ENCODE measurements around the gene COL17A1. TPM values are rescaled to one million over a fixed set of nuclear protein-coding genes. Genes with fewer than 3 reads are reported as not detected.

COL17A1 gene
- total RNA-seq, 1 experiment from 2014 or later, result 3.2 TPM

- no peak for DNase-seq (ENCODE audit: low read depth)
Observed at GRCh38 chr10:104053201-104053600, 32.5 kb downstream of the COL17A1 start.

- DNase-seq (ENCODE audit: low read depth), result no peak
Observed at GRCh38 chr10:104052431-104052830, 33.2 kb downstream of the COL17A1 start.

GRCh38 chr10:104049504-104050250 lies 36.0 kb downstream of the COL17A1 start:
- DNase-seq (ENCODE audit: low read depth), result peak; percentile 95

DNA sequence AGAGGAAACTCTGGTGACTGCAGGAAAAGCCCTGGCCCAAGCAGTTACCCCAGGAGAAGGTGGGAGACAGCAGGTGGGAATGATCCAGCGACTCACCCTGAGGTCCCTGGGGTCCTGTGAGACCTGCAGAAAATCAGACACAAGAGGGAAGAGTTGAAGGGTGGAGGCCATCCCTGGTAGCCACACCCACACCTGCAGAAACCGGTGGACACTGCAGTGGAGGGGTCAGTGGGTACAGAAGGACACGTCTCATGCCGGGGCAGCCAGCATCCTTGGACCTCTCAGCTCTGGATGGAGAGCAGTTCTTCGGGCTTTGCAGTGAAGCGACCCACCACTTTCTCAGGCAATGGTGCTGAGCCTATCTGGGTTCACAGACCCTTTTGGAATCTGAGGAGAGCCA lies 39.0 kb downstream of the COL17A1 start:
- no peak for DNase-seq (ENCODE audit: low read depth)

GRCh38 chr10:104045151-104046089 lies 40.3 kb downstream of the COL17A1 start:
- DNase-seq (ENCODE audit: low read depth), result peak; percentile 74

GRCh38 chr10:104043854-104044253 lies 41.8 kb downstream of the COL17A1 start:
- DNase-seq (ENCODE audit: low read depth), result no peak

GRCh38 chr10:104043185-104043830 lies 42.4 kb downstream of the COL17A1 start:
- no peak for DNase-seq (ENCODE audit: low read depth)

- DNase-seq (ENCODE audit: low read depth), result no peak
Observed at GRCh38 chr10:104041891-104042535, 43.7 kb downstream of the COL17A1 start.

GRCh38 chr10:104040862-104041789 lies 44.6 kb downstream of the COL17A1 start:
- no peak for DNase-seq (ENCODE audit: low read depth)

- DNase-seq (ENCODE audit: low read depth), result no peak
Observed at GRCh38 chr10:104040382-104040781, 45.3 kb downstream of the COL17A1 start.

- DNase-seq (ENCODE audit: low read depth), result no peak
Observed at GRCh38 chr10:104038958-104039752, 46.5 kb downstream of the COL17A1 start.

DNA sequence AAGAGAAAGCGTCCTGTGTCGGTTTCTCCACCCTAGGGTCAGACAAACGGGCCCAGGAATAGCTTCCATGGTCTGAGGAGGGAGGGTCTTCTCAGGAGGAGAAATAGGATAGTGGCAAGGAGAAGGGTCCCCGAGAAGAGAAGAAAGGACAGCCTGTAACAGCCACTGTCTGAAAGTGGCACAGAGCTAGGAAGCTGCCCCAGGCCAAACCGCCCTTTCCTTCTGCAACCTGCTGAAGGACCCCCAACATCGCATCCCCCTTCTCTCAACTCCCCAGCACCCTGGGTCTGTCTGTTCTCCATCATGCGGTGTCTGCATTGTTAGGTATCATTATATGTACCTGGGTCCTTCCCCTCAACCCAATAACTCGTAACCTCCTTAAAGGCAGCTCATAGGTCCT lies 47.1 kb downstream of the COL17A1 start:
- no peak for DNase-seq (ENCODE audit: low read depth)

DNA sequence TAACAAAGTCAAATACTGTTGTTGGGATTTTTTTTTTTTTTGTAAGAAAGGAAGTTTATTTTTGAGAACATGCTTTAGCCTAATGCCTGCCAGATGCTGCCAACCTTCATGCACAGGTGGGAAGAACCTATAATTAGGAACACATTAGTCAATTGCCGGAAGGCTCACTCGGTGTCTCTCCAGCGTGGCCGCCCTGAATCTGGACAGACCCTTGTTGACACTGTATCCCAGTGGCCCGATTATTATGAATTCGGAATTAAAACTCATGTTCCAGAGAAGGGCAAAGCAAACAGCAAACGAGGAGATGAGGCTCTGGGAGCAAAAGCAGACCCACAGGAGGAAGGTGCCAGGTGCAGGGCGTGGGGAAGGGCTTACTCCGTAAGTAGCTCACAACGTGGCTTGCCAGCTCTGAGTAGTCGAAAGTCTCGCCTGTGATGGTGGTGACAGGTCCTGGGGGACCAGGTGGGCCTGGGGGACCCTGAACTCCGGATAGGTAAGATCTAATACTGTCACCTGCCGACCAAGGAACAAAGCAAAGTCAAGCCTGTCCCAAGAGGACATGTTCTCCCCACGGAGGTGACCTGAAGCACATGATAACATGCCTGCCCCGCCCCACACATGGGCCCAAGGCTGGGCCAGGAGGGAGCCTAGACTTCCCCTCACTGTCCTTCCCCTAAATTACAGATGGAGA lies 48.3 kb downstream of the COL17A1 start:
- DNase-seq (ENCODE audit: low read depth), result no peak

GRCh38 chr10:104036518-104037260 lies 49.0 kb downstream of the COL17A1 start:
- no peak for DNase-seq (ENCODE audit: low read depth)

DNA sequence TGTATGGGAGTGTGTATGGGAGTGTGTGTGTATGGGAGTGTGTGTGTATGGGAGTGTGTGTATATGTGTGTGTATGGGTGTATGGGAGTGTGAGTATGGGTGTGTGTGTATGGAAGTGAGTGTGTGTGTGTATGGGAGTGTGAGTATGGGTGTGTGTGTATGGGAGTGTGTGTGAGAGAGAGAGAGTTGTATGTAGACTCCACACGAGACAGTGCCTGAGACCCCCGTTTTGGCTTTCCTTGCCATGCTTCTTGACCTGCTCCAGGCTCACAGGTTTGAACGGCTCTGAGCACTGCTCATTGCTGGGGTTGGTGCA lies 49.7 kb downstream of the COL17A1 start:
- DNase-seq (ENCODE audit: low read depth), result no peak

DNA sequence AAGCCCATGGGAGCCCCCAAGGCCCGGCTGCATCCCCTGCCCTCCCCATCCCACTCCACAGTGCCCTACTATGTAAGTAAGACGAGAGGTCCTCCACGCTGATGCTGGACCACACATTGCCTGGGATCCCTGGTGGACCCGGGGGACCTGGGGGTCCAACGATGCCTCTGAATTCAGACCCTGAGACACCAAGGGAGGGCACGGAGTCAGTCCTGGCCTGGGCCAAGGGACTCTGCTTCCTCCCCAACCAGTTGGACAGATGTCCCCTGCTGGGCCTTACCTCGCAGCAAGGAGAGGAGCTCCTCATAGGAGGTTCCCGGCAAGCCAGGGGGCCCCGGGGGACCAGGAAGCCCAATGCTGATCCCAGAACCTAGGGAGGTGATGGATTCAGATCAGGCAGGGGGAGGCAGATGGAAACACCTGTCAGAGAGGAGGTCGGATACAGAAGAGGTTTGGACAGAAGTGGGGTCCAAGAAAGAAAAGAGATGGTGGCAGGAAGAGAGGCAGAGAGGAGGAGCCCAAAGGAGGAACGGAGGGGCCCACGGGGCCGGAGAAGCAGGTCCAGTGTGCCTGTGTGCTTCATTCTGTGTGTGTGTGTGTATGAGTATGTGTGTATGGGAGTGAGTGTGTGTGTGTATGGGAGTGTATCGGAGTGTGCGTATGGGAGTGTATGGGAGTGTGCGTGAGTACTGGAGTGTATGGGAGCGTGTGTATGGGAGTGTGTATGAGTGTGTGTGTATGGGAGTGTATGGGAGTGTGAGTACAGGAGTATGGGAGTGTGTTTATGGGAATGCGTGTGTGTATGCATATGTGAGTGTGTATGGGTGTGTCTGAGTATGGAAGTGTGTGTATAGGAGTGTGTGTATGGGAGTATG lies 50.2 kb downstream of the COL17A1 start:
- DNase-seq (ENCODE audit: low read depth), result no peak

DNA sequence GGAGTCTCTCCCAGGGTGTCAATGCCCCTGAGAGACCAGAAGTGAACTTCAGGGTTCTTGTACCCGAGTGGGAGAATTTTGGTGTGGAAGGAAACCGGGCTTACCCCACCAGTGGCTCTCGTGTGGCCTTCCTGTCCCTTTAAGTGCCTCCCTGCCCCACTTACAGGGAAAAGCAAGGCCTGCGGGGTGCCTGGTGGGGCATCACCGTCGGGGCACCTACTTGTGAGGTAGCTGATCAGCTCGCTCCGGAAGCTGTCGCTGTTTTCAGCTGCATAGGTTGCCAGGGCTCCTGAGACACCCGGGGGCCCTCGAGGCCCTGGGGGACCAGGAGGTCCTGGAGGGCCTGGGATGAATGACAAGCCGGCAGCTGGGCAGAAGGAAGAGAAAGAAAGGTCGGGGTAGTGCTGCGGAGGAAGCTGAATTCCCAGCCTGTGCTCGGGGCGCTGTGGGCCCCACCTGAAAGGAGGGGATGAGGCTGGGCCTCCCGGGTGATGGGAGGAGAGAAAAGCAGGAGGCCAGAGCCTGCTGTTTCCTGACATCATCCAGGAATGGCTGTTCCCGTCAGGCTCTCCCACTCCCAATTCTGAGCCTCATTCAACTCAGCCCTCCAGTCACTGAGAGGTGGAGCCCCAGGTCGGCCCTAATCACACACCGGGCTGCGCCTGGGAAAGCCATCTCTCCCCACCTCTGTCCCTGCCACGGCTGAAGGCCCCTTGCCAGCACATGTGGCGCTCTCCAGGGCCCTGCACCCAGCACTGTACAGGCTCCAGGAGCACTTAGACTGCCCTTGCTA lies 51.1 kb downstream of the COL17A1 start:
- no peak for DNase-seq (ENCODE audit: low read depth)

Measured in M059J (cell line).